ENCODE results near the gene CMTM5. TPM values are rescaled to one million over a fixed set of nuclear protein-coding genes. Genes with fewer than 3 reads are reported as not detected.

CMTM5 gene
- total RNA-seq, 2 donors from 2014 or later, result 0.40 to 1.4 TPM

DNA sequence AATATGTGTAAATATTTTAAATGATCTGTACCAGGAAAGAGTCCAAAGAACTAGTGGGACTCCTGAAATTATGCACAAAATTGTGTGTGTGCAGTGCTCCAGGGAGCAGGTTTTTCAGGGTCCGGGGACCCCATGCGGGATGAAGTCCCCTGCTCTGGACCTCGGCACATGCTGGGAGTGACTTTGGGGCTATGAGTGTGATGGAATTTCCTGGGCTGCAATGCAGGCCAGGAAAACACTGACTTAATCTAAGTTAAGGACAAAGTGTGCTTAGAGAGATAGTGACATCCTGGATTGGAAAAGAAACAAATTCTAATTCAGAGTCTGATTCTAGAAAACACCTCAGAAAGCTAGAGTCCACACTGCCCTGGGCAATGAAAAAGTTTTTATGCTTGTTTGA is 37.4 kb downstream of the CMTM5 start:
- WGBS, 2 experiments (ENCODE audit: insufficient coverage in 1 of 2, insufficient read length in 1 of 2), result 93 to 100% methylated on average over 3 of the region's 3 CpGs
- Histone ChIP-seq H3K9ac (ENCODE audit: extremely low read depth, low read length, poor library complexity, severe bottlenecking) (no peak overlapping the region), H3K4me1 (ENCODE audit: control insufficient read depth, insufficient read depth, low read length) (no peaks in the 10 kb centered on the region), H3K27me3 (ENCODE audit: control insufficient read depth, insufficient read depth, low read length, poor library complexity, severe bottlenecking) (no peaks in the 10 kb centered on the region), H3K27ac (ENCODE audit: low read depth, low read length) (no peak overlapping the region), H3K36me3 (ENCODE audit: control insufficient read depth, insufficient read depth, low read length) (no peaks in the 10 kb centered on the region), H3K4me3 (ENCODE audit: low read length) (no peak overlapping the region), H3K9me3 (ENCODE audit: control insufficient read depth, low read length) (no peaks in the 10 kb centered on the region)
- H3K4me3 Mint-ChIP-seq, result no peak overlapping the region
- no peaks in the 10 kb centered on the region for H3K4me1 Mint-ChIP-seq
- TF ChIP-seq, protein P1, sequence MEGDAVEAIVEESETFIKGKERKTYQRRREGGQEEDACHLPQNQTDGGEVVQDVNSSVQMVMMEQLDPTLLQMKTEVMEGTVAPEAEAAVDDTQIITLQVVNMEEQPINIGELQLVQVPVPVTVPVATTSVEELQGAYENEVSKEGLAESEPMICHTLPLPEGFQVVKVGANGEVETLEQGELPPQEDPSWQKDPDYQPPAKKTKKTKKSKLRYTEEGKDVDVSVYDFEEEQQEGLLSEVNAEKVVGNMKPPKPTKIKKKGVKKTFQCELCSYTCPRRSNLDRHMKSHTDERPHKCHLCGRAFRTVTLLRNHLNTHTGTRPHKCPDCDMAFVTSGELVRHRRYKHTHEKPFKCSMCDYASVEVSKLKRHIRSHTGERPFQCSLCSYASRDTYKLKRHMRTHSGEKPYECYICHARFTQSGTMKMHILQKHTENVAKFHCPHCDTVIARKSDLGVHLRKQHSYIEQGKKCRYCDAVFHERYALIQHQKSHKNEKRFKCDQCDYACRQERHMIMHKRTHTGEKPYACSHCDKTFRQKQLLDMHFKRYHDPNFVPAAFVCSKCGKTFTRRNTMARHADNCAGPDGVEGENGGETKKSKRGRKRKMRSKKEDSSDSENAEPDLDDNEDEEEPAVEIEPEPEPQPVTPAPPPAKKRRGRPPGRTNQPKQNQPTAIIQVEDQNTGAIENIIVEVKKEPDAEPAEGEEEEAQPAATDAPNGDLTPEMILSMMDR (conservative IDR thresholded peaks at IDR 0.05), result no peak
- no peak for DNase-seq
- H3K36me3 Mint-ChIP-seq (ENCODE audit: low read depth), result no peaks in the 10 kb centered on the region
- no peak overlapping the region for H3K27ac Mint-ChIP-seq
- peaks cover 23% of the 10 kb centered on the region for H3K27me3 Mint-ChIP-seq (ENCODE audit: insufficient read depth)
- H3K9me3 Mint-ChIP-seq, result no peaks in the 10 kb centered on the region

DNA sequence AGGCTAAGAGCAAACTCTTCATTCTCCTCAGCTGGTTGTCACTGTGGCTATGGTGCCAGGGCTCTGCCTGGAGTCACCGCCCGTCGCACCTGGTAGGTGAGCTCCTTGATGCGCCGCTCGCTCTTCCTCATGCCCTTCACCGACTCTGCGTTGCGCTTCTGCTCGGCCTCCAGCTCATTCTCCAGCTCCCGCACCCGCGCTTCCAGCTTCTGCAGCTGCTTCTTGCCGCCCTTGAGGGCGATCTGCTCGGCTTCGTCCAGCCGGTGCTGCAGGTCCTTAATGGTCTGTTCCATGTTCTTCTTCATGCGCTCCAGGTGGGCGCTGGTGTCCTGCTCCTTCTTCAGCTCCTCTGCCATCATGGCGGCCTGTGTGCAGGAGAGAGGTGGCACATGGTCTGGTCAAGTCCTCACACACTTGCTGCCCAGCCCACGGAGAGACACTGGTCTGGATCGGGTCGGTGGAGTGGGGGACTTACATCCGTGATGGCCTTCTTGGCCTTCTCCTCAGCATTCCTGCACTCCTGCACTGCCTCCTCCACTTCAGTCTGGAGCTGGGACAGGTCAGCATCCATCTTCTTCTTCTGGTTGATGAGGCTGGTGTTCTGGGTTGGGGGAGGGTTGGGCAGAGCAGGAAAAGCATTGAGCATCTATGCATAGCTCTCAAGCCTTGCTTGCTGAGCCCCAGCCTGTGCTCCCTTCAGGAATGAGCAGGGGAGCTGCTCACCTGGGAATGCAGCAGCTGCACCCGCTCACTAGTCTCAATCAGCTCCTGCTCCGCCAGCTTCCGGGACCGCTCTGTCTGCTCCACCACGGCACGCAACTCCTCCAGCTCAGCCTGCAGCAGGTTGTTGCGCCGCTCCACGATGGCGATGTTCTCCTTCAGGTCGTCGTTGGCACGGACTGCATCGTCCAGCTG is 38.3 kb downstream of the CMTM5 start:
- H3K27me3 Mint-ChIP-seq (ENCODE audit: insufficient read depth), result peaks cover 28% of the 10 kb centered on the region
- H3K27ac Mint-ChIP-seq, result no peak overlapping the region
- no peak overlapping the region for H3K4me3 Mint-ChIP-seq

DNA sequence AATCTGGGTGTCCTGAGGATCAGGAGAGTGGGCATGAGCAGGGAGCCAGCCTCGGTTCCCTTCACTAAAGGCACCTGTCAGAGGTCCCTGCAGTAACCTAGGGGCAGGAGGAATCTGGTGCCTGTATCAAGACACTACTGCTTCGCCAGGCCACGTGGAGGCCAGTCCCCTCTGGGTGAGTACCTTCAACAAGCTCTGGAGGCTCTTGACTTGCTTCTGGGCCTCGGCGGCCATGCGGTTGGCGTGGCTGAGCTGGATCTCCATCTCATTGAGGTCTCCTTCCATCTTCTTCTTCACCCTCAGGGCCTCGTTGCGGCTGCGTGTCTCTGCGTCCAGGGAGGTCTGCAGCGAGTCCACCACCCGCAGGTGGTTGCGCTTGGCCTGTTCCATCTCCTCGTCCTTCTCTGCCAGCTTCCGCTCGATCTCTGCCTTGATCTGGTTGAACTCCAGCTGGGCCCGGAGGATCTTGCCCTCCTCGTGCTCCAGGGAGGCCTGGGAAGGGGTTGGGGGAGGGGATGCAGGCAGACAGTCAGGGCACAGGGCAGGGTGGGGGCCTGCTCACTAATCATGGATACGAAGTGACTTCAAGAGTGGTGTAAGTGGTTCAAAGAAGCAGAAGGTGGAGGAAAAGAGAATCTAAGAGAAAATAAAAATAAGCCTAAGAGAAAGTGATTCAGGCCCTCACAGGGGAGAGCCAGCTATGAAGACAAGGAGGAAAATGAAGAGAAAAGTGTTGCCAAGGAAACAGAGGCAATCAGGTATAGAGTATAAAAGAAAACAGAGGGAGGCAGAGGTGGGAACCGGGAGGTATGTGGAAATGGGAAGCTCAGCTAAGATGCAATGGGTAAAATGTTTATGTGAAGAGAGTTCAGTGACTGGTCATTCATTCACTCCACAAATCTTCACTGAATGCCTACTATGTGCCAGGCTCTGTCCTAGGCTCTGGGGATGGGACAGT is 39.3 kb downstream of the CMTM5 start:
- no peak overlapping the region for H3K9ac ChIP-seq (ENCODE audit: extremely low read depth, low read length, poor library complexity, severe bottlenecking)
- WGBS, 2 experiments (ENCODE audit: insufficient coverage in 1 of 2, insufficient read length in 1 of 2), result 87 to 94% methylated on average over 3 to 20 of the region's 21 CpGs
- no peak overlapping the region for H3K4me3 Mint-ChIP-seq
- no peak overlapping the region for H3K27ac Mint-ChIP-seq
- no peaks in the 10 kb centered on the region for H3K36me3 Mint-ChIP-seq (ENCODE audit: low read depth)
- no peak for DNase-seq
- H3K27me3 Mint-ChIP-seq (ENCODE audit: insufficient read depth), result peaks cover 36% of the 10 kb centered on the region
- H3K4me1 Mint-ChIP-seq, result no peaks in the 10 kb centered on the region
- H3K4me1 ChIP-seq (ENCODE audit: control insufficient read depth, insufficient read depth, low read length), result no peaks in the 10 kb centered on the region
- H3K9me3 Mint-ChIP-seq, result no peaks in the 10 kb centered on the region
- H3K36me3 ChIP-seq (ENCODE audit: control insufficient read depth, insufficient read depth, low read length), result no peaks in the 10 kb centered on the region
- H3K27ac ChIP-seq (ENCODE audit: low read depth, low read length), result no peak overlapping the region
- no peaks in the 10 kb centered on the region for H3K9me3 ChIP-seq (ENCODE audit: control insufficient read depth, low read length)
- no peaks in the 10 kb centered on the region for H3K27me3 ChIP-seq (ENCODE audit: control insufficient read depth, insufficient read depth, low read length, poor library complexity, severe bottlenecking)
- H3K4me3 ChIP-seq (ENCODE audit: low read length), result no peak overlapping the region
- TF ChIP-seq, protein P1 (conservative IDR thresholded peaks at IDR 0.05), result no peak

More for the DNA sequence above, 38.3 kb downstream of the CMTM5 start:
- no peaks in the 10 kb centered on the region for H3K4me1 Mint-ChIP-seq
- H3K9me3 Mint-ChIP-seq, result no peaks in the 10 kb centered on the region
- 94% methylated on average over 33 to 39 of the region's 39 CpGs for WGBS, 2 experiments (ENCODE audit: insufficient coverage in 1 of 2, insufficient read length in 1 of 2)
- H3K4me3 ChIP-seq (ENCODE audit: low read length), result no peak overlapping the region
- H3K4me1 ChIP-seq (ENCODE audit: control insufficient read depth, insufficient read depth, low read length), result no peaks in the 10 kb centered on the region
- DNase-seq, result no peak
- TF ChIP-seq, protein P1 (conservative IDR thresholded peaks at IDR 0.05), result no peak
- no peaks in the 10 kb centered on the region for H3K36me3 Mint-ChIP-seq (ENCODE audit: low read depth)
- no peaks in the 10 kb centered on the region for H3K9me3 ChIP-seq (ENCODE audit: control insufficient read depth, low read length)
- H3K27ac ChIP-seq (ENCODE audit: low read depth, low read length), result no peak overlapping the region
- no peaks in the 10 kb centered on the region for H3K27me3 ChIP-seq (ENCODE audit: control insufficient read depth, insufficient read depth, low read length, poor library complexity, severe bottlenecking)
- H3K36me3 ChIP-seq (ENCODE audit: control insufficient read depth, insufficient read depth, low read length), result no peaks in the 10 kb centered on the region
- no peak overlapping the region for H3K9ac ChIP-seq (ENCODE audit: extremely low read depth, low read length, poor library complexity, severe bottlenecking)
